Measurements from ENCODE around the gene ADISSP.

Gene ADISSP

DNA sequence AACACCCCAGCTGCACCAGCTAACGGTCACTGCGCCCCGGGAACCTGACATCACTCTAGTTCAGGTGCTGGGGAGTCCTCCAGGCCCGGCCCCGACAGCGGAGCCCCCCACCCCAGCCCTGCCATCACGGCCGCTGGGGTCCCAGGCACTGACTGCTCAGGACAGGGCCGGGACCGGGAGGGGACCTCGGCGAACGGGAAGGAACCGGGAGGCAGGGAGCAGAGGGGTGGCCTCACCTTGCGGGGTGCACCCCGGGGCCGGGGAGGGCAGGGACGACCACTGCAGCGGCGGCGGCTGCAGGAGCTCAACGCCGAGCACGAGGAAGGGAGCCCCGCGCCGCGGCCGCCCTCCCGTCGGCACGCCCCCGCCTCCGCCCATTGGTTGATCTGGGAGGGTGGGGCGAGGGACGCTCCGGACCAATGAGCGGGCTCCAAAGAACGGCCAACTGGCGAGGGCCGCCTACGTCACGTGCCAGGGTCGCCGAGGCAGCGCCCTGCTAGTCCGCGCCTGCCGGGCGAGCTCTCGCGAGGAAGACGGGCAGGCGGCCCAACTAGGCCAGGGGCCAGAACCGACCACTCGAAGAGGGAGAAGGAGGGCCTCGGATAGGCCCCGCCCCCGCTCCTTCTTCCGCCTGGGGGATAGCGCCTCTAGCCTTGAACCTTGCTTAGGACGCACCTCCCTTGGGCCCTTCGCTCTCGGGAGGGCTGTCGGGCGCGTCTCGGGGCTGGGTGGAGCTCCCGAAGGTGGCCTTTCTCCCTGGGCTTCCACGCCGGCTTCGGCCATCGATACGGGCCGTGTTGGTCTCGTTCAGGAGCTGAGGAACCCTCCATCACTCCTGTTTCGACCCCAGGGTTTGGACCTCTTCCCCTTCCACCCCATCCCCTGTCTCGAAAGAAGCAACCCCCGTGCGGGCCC, at the start of gene ADISSP:
ADISSP (minus strand) TSS at position 327 of the 915 bp plus-strand sequence. CDS start 7,653 bp downstream, outside the sequence.
- DNase-seq, result peak; percentile 100

DNA sequence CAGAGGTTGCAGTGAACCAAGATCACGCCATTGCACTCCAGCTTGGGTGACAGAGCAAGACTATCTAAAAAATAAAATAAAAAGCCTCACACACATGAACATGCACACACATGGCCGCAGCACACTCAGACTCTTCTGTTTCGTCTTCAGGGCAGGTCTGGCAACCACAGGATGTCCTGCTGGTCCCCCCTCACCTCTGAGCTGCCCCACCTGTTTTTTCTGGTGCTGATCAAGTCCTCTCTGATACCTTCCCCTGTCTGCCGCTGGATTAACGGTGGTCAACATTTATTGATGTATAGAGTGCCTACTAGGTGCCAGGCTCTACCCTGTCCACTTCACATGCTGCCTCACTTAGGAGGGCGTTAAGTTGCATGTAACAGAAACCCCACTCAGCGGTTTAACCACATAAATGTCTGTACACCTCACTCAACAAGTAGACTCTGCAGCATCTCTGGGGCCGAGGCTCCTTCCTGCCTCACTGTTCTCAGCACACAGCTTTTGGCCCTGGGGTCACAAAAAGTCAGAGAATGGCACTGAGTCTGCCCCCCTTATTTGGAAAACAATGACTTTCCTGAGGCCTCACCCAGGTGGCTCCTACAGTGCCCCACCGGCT, 48.3 kb upstream of the ADISSP start:
- DNase-seq, result no peak

DNA sequence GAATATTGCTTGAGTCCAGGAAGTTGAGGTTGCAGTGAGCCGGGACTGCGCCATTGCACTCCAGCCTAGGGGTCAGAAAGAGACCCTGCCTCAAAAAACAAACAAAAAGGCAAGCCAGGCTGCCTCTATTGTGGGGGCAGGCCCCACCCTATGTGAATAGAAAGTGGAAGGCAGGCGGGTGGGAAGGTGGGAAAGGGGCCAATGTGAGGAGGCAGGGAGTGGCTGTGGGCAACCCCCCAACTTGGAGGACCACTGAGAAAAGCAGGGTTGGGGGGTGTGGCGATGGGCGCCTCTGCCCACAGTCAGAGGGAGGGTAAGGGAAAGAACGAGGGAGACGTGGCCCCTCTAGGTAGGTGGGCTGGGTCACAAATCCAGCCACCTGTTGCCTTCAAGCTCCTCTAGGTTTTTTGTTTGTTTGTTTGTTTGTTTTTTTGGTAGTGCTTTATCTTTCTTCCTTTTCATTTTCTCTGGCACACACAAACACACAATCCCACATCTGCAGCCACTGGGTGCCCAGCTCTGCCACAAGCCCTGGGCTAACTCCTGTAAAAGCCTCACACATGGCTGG, 47.5 kb upstream of the ADISSP start:
- no peak for DNase-seq

DNA sequence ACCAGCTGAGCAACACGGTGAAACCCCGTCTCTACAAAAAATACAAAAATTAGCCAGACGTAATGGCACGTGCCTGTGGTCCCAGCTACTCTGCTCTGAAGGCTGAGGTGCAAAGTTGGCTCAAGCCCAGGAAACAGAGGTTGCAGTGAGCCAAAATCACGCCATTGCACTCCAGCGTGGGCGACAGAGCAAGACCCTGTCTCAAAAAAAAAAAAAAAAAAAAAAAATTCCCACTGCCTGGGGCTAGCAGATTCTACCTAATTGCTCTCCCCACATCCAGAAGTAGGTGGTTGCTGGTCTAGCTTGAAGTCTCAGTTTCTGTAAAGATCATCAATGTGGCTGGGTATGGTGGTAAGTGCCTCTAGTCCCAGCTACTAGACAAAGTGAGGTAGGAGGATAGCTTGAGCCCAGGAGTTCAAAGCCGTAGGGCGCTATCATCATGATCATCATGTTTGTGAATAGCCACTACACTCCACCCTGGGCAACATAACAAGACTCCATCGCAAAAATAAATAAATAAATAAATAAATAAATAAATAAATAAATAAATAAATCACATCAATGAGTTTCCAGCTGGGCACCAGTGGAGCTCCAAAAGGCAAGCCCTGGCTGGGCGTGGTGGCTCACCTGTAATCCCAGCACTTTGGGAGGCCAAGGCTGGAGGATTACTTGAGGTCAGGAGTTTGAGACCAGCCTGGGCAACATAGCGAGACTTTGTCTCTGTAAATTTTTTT, 46.5 kb upstream of the ADISSP start:
- DNase-seq, result no peak

DNA sequence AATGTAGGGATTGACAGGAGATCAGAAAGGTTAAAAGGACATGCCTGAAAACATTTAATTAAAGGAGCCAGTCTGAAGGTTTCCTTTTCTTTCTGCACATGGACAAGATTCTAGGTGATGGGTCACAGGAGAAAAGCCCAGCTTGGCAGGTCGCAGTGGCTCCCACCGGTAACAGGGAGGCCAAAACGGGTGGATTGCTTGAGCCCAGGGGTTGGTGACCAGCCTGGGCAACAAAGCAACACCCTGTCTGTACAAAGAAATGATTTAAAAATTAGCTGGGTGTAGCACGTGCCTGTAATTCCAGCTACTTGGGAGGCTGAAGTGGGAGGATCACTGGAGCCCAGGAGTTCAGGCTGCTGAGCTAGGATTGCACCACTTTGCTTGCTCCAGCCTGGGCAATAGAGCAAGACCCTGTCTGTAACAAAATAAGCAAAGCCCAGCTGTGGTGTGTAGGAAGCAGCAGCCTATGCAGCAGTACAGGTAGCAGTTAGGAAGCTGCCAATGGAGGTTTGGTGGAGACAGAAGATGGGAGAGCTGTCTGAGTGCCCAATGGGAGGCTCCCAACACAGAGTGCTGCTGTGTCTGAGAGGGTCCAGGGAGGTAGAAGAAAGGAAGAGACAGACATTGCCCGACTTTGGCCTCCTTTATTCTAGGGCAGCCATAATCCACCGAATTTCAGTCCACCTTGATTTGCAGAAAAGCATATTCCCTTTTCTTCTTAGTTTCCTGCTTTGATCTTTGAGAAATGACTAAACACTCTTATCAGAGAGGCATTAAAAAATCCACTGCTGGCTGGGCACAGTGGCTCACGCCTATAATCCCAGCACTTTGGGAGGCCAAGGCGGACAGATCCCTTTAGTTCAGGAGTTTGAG, 45.7 kb upstream of the ADISSP start:
- no peak for DNase-seq

DNA sequence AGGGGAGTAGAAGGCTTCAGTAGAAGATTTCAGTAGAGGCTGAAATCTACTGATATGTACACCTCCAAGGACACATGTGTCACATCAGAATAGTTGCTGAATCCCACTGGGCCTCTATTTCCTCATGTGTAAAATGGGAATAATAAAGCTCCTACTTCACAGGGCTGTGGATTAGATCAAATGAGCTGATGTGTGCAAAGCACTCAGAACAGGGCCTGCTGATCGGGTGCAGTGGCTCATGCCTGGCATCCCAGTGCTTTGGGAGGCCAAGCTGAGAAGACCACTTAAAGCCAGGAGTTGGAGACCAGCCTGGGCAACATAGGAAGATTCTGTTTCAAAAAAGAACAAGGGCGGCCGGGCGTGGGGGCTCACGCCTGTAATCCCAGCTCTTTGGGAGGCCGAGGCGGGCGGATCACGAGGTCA, 44.7 kb upstream of the ADISSP start:
- no peak for DNase-seq

DNA sequence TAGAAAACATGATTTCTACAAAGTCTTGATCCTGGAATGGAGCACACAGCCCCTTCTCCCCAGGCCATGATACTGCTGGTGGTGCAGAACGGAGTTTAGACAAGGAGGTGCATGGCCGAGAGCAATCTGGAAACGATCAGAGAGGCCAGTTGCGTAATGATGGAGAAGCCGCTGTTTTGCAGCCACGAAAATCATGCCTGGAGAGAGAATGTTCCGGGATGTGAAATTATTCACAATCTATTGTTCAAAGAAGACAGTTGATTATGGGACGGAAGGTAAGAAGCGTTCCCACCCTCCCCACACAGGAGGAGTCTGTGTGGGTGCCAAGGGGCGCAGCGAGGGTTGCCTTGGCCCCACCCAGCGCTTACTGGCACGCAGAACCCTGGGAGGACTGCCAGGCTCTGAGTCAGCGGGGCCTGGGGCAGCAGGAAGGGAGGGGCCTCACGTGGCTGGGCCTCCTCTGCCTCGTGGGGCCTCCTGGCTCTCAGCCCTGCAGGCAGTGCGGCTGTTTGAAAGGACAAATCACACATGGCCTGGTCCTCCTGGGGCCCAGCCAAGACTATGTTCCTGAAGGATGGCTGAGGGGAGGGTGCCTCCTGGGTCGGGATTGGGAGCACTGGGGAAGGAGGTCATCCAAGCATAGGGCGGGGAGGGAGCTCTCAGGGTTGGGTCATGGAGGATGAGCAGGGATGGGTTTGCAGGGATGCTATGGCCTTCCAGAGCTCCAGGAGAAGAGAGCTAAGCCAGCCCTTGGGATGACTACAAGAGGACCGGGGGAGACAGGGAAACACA, 44.1 kb upstream of the ADISSP start:
- peak; percentile 96 for DNase-seq

DNA sequence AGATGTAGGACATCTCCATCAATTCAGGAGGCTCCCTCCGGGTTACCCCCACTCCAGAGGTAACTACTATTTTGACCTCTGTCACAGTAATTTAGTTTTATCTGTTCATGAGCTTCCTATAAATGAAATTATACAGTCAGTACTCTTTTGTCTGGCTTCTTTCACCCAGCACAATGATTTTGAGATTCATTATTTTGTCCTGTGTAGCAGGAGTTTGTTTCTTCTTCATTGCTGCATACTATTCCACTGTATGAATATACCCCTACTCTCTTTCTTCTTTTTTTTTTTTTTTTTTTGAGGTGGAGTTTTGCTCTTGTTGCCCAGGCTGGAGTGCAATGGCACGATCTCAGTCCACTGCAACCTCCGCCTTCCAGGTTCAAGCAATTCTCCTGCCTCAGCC, 41.0 kb upstream of the ADISSP start:
- DNase-seq, result no peak

DNA sequence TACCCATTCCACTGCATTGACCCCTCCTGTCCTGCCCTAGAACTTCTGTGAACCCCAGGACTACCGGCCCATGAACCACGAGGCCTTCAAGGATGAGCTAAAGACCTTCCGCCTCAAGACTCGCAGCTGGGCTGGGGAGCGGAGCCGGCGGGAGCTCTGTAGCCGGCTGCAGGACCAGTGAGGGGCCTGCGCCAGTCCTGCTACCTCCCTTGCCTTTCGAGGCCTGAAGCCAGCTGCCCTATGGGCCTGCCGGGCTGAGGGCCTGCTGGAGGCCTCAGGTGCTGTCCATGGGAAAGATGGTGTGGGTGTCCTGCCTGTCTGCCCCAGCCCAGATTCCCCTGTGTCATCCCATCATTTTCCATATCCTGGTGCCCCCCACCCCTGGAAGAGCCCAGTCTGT, 37.2 kb upstream of the ADISSP start:
- no peak for DNase-seq

DNA sequence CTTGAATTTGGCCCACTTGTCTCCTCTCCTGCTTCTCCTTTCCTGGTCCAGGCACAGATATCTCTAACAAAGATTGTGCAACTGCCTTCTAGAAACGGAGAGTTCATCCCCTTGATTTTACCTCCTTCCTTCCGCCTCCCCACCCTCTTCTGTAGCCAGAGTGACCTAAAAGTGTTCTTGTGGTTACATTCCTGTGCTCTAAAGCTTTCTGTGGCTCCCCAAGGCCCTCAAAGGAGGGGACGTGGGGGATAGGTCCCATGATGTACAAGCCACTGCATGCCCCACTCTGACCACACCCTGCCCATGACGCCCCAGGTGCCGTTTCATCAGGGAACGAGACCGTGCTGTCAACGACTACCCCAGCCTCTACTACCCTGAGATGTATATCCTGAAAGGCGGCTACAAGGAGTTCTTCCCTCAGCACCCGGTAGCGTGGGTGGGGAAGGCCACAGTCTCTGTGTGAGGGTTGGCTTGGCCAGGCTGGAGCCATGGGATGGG, 36.8 kb upstream of the ADISSP start:
- no peak for DNase-seq

DNA sequence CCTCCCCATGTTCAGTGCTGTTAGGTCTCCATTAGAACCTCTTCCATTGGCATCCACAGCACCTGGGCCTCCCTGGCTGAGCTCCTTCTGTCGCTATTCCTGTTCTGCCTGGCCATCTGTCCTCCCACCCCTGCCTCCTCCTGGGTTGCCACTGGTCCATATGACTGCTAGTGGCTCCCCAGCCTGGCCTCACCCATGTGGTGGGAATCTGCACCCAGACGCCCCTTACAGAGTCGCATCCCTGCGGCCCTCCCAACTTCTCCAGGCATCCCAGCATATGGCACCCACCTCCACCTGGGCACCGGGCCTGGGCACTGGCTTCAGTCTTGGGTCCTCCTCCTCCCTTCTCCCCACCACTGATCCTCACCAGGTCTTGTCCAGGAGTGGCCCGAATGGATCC, 36.3 kb upstream of the ADISSP start:
- DNase-seq, result no peak

DNA sequence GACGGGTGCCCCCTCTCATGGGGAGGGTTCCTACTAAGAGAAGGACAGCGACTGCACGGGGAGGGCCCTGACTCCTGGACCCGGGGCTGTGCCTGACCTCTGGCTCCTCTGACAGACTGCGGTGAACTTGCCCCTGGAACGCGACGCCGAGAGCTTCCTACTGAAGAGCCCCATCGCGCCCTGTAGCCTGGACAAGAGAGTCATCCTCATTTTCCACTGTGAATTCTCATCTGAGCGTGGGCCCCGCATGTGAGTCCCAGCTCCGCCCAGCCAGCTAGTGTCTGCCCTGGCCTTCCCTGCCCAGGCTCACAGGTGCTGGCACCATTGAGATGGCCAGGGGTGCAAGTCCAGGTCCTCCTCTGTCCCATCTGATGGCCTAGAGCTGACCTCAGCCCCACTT, 35.7 kb upstream of the ADISSP start:
- no peak for DNase-seq

DNA sequence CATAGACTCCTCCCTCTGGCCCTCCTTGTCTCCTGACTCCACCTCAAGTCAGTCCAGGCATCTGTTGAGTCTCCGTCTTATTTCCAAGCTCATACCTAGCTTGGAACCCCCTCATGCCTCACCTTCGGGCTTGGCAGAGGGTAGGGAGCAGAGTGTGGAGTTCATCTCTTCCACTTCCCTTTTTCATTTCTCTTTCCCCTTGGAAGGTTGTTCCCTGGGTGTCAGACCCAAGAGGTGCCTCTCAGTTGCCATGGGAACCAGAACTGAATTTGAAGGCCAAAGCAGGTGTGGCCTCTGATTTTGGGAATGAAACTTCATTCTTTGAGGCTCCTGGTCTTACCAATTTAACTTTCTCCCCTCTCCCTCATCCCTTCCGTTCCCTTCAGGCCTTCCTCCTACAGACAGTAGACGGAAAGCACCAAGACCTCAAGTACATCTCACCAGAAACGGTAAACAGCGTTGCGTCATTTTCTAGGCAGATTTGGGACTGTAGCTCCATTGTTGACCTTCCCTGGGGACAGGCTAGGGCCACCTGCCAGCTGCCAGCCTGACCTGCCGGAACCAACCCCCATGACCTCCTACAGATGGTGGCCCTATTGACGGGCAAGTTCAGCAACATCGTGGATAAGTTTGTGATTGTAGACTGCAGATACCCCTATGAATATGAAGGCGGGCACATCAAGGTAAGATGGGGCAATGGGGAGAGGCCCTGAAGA, 35.1 kb upstream of the ADISSP start:
- DNase-seq, result no peak

DNA sequence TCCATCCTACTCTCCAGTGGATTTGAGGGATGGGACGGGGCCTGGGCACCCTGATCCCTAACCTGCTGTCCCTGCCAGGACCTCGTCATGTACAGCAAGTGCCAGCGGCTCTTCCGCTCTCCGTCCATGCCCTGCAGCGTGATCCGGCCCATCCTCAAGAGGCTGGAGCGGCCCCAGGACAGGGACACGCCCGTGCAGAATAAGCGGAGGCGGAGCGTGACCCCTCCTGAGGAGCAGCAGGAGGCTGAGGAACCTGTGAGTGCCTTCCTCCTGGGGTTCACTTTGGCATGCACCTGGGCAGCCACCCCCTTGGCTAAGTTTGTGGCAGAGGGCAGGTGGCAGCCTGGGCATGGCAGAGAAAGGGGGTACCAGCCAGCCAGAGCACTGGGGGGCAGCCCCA, 34.3 kb upstream of the ADISSP start:
- DNase-seq, result no peak

DNA sequence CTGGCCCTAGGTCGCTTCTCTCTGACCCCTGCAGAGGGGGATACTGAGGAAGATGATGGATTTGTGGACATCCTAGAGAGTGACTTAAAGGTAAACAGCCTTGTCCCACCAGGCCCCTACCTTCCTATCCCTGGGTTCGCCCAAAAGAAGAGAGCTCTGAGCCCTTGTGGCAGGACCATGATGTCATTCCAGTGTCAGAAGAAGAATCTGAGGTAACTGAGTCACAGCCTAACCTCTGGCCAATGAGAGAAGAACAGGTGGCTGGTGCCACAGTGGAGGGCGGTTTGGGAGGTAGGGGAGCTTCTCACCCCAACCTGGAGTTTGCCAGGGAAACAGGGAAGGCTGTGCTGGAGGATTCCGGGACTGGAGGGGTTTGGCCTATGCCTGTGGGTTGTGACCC, 33.7 kb upstream of the ADISSP start:
- no peak for DNase-seq

DNA sequence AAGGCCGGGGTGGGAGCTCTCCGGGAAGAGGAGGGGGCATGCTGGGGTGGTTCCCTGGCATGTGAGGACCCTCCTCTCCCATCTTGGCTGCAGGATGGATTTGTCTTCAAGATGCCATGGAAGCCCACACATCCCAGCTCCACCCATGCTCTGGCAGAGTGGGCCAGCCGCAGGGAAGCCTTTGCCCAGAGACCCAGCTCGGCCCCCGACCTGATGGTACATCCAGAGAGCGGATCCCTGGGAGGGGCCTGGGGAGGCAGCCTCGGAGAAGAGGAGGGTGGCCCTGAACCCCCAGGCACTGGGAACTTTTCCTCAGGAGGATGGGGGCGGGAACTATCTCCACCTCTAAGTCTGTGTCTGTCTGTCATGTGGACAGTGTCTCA, 33.3 kb upstream of the ADISSP start:
- no peak for DNase-seq

DNA sequence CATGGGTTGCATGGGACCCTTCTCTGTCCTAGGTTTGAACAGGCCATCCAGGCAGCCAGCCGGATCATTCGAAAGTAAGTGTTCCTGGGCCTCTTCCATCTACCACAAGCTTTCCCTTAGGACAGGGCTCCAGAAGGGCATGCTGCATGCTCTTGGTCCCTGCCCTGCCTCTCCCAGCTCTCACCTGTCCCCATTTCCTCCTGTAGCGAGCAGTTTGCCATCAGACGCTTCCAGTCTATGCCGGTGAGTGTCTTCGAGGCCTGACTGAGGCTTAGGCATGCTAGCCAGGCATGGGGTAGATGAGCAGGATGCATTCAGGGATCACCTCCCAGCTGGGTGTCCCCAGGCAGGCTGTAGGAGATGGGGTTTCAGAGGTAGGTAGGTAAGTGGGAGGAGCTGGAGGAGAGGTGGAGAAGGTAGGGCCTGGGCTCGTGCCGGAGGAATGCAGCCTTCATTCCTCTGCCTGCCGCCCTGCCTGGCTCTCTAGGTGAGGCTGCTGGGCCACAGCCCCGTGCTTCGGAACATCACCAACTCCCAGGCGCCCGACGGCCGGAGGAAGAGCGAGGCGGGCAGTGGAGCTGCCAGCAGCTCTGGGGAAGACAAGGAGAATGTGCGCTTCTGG, 32.8 kb upstream of the ADISSP start:
- DNase-seq, result no peak

DNA sequence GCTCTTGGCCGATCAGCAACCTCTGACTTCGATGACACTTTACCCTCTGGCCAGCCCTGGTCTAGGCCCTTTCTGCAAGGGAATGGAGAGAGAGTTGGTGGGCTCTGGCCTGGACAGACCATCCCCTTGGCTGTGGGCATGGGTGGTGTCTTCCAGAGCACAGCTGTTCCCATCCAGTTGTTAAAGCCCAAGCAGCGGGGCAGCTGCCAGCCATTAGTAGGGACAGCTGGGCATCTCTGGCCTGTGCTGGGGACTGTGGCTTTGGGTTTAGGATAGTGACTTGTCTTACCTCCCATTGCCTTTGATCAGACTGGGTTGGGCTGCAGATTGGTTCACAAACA, 31.3 kb upstream of the ADISSP start:
- DNase-seq, result no peak

DNA sequence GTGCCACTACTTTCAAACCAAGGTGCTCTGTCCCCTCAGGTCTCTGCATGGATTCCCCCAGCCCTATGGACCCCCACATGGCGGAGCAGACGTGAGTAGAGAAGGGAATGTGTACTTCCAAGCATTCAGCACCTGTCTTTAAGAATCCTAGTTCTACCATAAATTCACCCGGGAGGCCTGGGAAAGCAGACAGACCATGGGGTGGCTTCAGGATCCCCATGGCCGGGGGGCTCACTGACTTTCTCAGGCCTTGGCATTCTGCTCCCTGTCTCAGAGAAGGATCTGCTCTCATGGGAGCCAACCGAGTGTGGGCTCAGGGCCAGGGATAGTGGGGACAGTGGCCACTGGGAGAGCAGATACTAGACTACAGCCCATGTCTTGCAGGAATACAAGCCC, 30.8 kb upstream of the ADISSP start:
- DNase-seq, result no peak

All from NCI-H2171 (cell line).